ENCODE data around the gene ZNF407.

GRCh38 chr18:74699455-74699854 is 101.8 kb downstream of the ZNF407 start:
- TF ChIP-seq CTCF (conservative IDR thresholded peaks at IDR 0.05; ENCODE audit: low read depth in 2 of 2) (no peak), EZH2 (IDR thresholded peaks at IDR 0.05; ENCODE audit: low read depth, unreplicated experiment) (no peak), CREB1 (CRISPR knock-in tag; IDR thresholded peaks at IDR 0.05; ENCODE audit: low read depth) (no peak), EZH2phosphoT487 (IDR thresholded peaks at IDR 0.05; ENCODE audit: unreplicated experiment) (no peak), POLR2AphosphoS5 (IDR thresholded peaks at IDR 0.05; ENCODE audit: low read depth) (no peak), REST (IDR thresholded peaks at IDR 0.05; ENCODE audit: unreplicated experiment) (no peak), JUNB (IDR thresholded peaks at IDR 0.05; ENCODE audit: unreplicated experiment) (no peak), ZNF114 (CRISPR knock-in tag; IDR thresholded peaks at IDR 0.05) (no peak), STAT1 (IDR thresholded peaks at IDR 0.05; ENCODE audit: unreplicated experiment) (no peak)
- TF ChIP-seq, protein P1, sequence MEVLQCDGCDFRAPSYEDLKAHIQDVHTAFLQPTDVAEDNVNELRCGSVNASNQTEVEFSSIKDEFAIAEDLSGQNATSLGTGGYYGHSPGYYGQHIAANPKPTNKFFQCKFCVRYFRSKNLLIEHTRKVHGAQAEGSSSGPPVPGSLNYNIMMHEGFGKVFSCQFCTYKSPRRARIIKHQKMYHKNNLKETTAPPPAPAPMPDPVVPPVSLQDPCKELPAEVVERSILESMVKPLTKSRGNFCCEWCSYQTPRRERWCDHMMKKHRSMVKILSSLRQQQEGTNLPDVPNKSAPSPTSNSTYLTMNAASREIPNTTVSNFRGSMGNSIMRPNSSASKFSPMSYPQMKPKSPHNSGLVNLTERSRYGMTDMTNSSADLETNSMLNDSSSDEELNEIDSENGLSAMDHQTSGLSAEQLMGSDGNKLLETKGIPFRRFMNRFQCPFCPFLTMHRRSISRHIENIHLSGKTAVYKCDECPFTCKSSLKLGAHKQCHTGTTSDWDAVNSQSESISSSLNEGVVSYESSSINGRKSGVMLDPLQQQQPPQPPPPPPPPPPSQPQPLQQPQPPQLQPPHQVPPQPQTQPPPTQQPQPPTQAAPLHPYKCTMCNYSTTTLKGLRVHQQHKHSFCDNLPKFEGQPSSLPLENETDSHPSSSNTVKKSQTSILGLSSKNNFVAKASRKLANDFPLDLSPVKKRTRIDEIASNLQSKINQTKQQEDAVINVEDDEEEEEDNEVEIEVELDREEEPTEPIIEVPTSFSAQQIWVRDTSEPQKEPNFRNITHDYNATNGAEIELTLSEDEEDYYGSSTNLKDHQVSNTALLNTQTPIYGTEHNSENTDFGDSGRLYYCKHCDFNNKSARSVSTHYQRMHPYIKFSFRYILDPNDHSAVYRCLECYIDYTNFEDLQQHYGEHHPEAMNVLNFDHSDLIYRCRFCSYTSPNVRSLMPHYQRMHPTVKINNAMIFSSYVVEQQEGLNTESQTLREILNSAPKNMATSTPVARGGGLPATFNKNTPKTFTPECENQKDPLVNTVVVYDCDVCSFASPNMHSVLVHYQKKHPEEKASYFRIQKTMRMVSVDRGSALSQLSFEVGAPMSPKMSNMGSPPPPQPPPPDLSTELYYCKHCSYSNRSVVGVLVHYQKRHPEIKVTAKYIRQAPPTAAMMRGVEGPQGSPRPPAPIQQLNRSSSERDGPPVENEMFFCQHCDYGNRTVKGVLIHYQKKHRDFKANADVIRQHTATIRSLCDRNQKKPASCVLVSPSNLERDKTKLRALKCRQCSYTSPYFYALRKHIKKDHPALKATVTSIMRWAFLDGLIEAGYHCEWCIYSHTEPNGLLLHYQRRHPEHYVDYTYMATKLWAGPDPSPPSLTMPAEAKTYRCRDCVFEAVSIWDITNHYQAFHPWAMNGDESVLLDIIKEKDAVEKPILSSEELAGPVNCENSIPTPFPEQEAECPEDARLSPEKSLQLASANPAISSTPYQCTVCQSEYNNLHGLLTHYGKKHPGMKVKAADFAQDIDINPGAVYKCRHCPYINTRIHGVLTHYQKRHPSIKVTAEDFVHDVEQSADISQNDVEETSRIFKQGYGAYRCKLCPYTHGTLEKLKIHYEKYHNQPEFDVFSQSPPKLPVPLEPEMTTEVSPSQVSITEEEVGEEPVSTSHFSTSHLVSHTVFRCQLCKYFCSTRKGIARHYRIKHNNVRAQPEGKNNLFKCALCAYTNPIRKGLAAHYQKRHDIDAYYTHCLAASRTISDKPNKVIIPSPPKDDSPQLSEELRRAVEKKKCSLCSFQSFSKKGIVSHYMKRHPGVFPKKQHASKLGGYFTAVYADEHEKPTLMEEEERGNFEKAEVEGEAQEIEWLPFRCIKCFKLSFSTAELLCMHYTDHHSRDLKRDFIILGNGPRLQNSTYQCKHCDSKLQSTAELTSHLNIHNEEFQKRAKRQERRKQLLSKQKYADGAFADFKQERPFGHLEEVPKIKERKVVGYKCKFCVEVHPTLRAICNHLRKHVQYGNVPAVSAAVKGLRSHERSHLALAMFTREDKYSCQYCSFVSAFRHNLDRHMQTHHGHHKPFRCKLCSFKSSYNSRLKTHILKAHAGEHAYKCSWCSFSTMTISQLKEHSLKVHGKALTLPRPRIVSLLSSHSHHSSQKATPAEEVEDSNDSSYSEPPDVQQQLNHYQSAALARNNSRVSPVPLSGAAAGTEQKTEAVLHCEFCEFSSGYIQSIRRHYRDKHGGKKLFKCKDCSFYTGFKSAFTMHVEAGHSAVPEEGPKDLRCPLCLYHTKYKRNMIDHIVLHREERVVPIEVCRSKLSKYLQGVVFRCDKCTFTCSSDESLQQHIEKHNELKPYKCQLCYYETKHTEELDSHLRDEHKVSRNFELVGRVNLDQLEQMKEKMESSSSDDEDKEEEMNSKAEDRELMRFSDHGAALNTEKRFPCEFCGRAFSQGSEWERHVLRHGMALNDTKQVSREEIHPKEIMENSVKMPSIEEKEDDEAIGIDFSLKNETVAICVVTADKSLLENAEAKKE (CRISPR knock-in tag; IDR thresholded peaks at IDR 0.05), result no peak
- TF ChIP-seq, protein P2, sequence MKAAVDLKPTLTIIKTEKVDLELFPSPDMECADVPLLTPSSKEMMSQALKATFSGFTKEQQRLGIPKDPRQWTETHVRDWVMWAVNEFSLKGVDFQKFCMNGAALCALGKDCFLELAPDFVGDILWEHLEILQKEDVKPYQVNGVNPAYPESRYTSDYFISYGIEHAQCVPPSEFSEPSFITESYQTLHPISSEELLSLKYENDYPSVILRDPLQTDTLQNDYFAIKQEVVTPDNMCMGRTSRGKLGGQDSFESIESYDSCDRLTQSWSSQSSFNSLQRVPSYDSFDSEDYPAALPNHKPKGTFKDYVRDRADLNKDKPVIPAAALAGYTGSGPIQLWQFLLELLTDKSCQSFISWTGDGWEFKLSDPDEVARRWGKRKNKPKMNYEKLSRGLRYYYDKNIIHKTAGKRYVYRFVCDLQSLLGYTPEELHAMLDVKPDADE (IDR thresholded peaks at IDR 0.05), result no peak
